A549 (cell line): ENCODE data around the gene PXYLP1. TPM values are rescaled to one million over a fixed set of nuclear protein-coding genes. Genes with fewer than 3 reads are reported as not detected.

Experiments
- ATAC-seq, 2 experiments: fragments of 200-7000 bp in 1 of 2; fragments of >200 bp in 1 of 2; cut with Nextera tagmentation in 1 of 2; cut with Tn5 transposase in 1 of 2; 3 replicates each; pipeline versions ENCODE4 v1.8.0 to v1.9.1; 2018 to 2020; ENCODE audit warnings: mild to moderate bottlenecking in 1 of 2, moderate library complexity in 1 of 2
- CTCF ChIA-PET: fragments of 300-600 bp; sonication (Branson Sonifier 250); formaldehyde crosslinking; extraction: SDS; loops from one replicate; lab custom pipeline; 2021; ENCODE audit warnings: antibody characterized with exemption, inconsistent platforms; lab: Yijun Ruan, JAX
- POLR2A ChIA-PET: fragments of 350-600 bp; formaldehyde crosslinking; extraction: SDS; loops from one replicate; lab custom pipeline; 2021; ENCODE audit warnings: antibody characterized with exemption, inconsistent platforms; lab: Yijun Ruan, JAX
- DNase-seq, 2 experiments: peaks; one replicate each; pipeline versions ENCODE4 v3.0.0 to v3.0.0-alpha.2; 2011 to 2016; ENCODE audit warnings: low read depth in 1 of 2, low spot score in 1 of 2
- FAIRE-seq: peaks from 2 replicates; lab custom pipeline; 2011; peaks lifted over from hg19 to GRCh38; lab: Jason Lieb, UNC
- H3K27ac ChIP-seq, 2 experiments: fragments of >200 bp; sonication (Bioruptor Twin); formaldehyde crosslinking; 3 replicates each; pipeline ENCODE4 v1.5.1; 2016 to 2017
- H3K4me1 ChIP-seq: fragments of >200 bp; sonication (Bioruptor Twin); formaldehyde crosslinking; 3 replicates; pipeline ENCODE4 v1.6.1; 2016
- H3K4me2 ChIP-seq: fragments of >200 bp; sonication (Bioruptor Twin); formaldehyde crosslinking; 3 replicates; pipeline ENCODE4 v1.6.1; 2016
- H3K4me3 ChIP-seq: fragments of >200 bp; sonication (Bioruptor Twin); formaldehyde crosslinking; 3 replicates; pipeline ENCODE4 v1.5.1; 2016
- H3K9me3 ChIP-seq: fragments of >200 bp; sonication (Bioruptor Twin); formaldehyde crosslinking; 3 replicates; pipeline ENCODE4 v1.6.1; 2016
- CBX2 ChIP-seq: fragments of 200-600 bp; sonication (generic); IDR thresholded peaks from 2 replicates; pipeline ENCODE4 v1.6.1; 2016; ENCODE audit warnings: low read depth, mild to moderate bottlenecking, borderline replicate concordance
- CHD2 ChIP-seq: fragments of 150-350 bp; IDR thresholded peaks from 2 replicates; pipeline ENCODE4 v1.6.1; 2014; ENCODE audit warnings: low read length; ENCODE audit not compliant: partially characterized antibody
- CHD4 ChIP-seq: fragments of 200-600 bp; sonication (generic); IDR thresholded peaks from 2 replicates; pipeline ENCODE4 v1.6.1; 2016; ENCODE audit warnings: antibody characterized with exemption, mild to moderate bottlenecking, borderline replicate concordance
- EHMT2 ChIP-seq: fragments of 200-600 bp; sonication (generic); IDR thresholded peaks from 2 replicates; pipeline ENCODE4 v1.6.1; 2016; ENCODE audit warnings: antibody characterized with exemption, low read depth, mild to moderate bottlenecking, moderate library complexity
- ESRRA ChIP-seq: fragments of 150-350 bp; IDR thresholded peaks from 2 replicates; pipeline ENCODE4 v1.6.1; 2014; ENCODE audit warnings: mild to moderate bottlenecking, low read length, borderline replicate concordance
- FOSB ChIP-seq: fragments of 250-450 bp; sonication (Bioruptor Pico); IDR thresholded peaks from 2 replicates; pipeline ENCODE4 v1.5.0; 2020; ENCODE audit warnings: mild to moderate bottlenecking, moderate library complexity
- FOSL2 ChIP-seq, 2 experiments: fragments of 450-650 bp in 1 of 2; fragments of >200 bp in 1 of 2; sonication (Bioruptor Twin) in 1 of 2; formaldehyde crosslinking; IDR thresholded peaks; 2 replicates each; pipeline versions ENCODE4 v1.5.0 to v1.6.1; 2016 to 2020; ENCODE audit warnings: mild to moderate bottlenecking in 1 of 2, moderate library complexity in 1 of 2
- HDAC2 ChIP-seq: fragments of 200-600 bp; sonication (generic); IDR thresholded peaks from 2 replicates; pipeline ENCODE4 v1.6.1; 2016
- HEYL ChIP-seq: fragments of 250-450 bp; sonication (Bioruptor Pico); IDR thresholded peaks from 2 replicates; pipeline ENCODE4 v1.8.0; 2021; ENCODE audit warnings: mild to moderate bottlenecking, moderate library complexity
- KDM1A ChIP-seq: fragments of 200-600 bp; sonication (generic); IDR thresholded peaks from 2 replicates; pipeline ENCODE4 v1.6.1; 2016; ENCODE audit warnings: low read depth, mild to moderate bottlenecking
- KDM5A ChIP-seq: fragments of 200-600 bp; sonication (generic); IDR thresholded peaks from 2 replicates; pipeline ENCODE4 v1.6.1; 2016; ENCODE audit warnings: antibody characterized with exemption, mild to moderate bottlenecking
- MAX ChIP-seq: IDR thresholded peaks from 2 replicates; pipeline ENCODE4 v1.6.1; 2012
- MAZ ChIP-seq: fragments of 150-350 bp; IDR thresholded peaks from 2 replicates; pipeline ENCODE4 v1.6.1; 2014; ENCODE audit warnings: antibody characterized with exemption, low read depth, low read length, borderline replicate concordance
- MYC ChIP-seq: IDR thresholded peaks from 2 replicates; pipeline ENCODE4 v1.6.1; 2012; ENCODE audit warnings: mild to moderate bottlenecking, inconsistent platforms, low read length, improper control_type of control experiment, borderline replicate concordance
- NFE2L2 ChIP-seq: fragments of 150-350 bp; conservative IDR thresholded peaks from 2 replicates; pipeline ENCODE4 v1.6.1; 2014; ENCODE audit warnings: low read length
- PHF8 ChIP-seq: fragments of 200-600 bp; sonication (generic); IDR thresholded peaks from 2 replicates; pipeline ENCODE4 v1.6.1; 2016; ENCODE audit warnings: low read depth, mild to moderate bottlenecking, antibody characterized with exemption, moderate library complexity, borderline replicate concordance
- POLR2AphosphoS2 ChIP-seq: conservative IDR thresholded peaks from 2 replicates; pipeline ENCODE4 v1.6.1; 2012; ENCODE audit warnings: low read length, improper control_type of control experiment, inconsistent platforms
- RCOR1 ChIP-seq: fragments of 150-350 bp; IDR thresholded peaks from 2 replicates; pipeline ENCODE4 v1.6.1; 2014; ENCODE audit warnings: antibody characterized with exemption, low read length, low read depth
- RFX5 ChIP-seq: fragments of 450-650 bp; IDR thresholded peaks from 2 replicates; pipeline ENCODE4 v1.7.1; 2014; ENCODE audit warnings: antibody characterized with exemption, mild to moderate bottlenecking, moderate library complexity
- SMC3 ChIP-seq: fragments of >200 bp; sonication (Bioruptor Twin); formaldehyde crosslinking; IDR thresholded peaks from 3 replicates; pipeline ENCODE4 v1.6.1; 2018; ENCODE audit warnings: inconsistent platforms
- TP53 ChIP-seq: fragments of 250-450 bp; sonication (Bioruptor Pico); IDR thresholded peaks from 2 replicates; pipeline ENCODE4 v1.5.0; 2021; ENCODE audit warnings: mild to moderate bottlenecking, moderate library complexity
- ZNF302 ChIP-seq: fragments of 250-450 bp; sonication (Bioruptor Pico); IDR thresholded peaks from 2 replicates; pipeline ENCODE4 v1.9.0; 2021; ENCODE audit warnings: inconsistent platforms, mild to moderate bottlenecking, moderate library complexity
- WGBS: methylation state at CpG from one replicate; pipeline ENCODE4 v1.1.6; 2017; ENCODE audit errors: missing lambda C conversion rate; 5-methylcytosine and 5-hydroxymethylcytosine counted together
- polyA plus RNA-seq, 4 experiments: library from polyadenylated mRNA; depleted of rRNA in 3 of 4; stranded (reverse); fragments of >200 nt; fragmentation: RNase III in 1 of 4; extraction: RNeasy Plus Mini Kit Qiagen cat#74134 plus additional on column Dnase treatment in 1 of 4; gene quantifications; 2 replicates in 3 of 4; 3 replicates in 1 of 4; pipeline ENCODE4 v1.2.3, GENCODE V29; 2011 to 2017
- TF ChIP-seq, protein P1 (sequence below): fragments of >200 bp; sonication (Bioruptor Twin); formaldehyde crosslinking; IDR thresholded peaks from 3 replicates; pipeline ENCODE4 v1.6.1; 2016
- TF ChIP-seq, protein P2 (sequence below): fragments of >200 bp; sonication (Bioruptor Twin); formaldehyde crosslinking; IDR thresholded peaks from 3 replicates; pipeline ENCODE4 v1.5.1; 2016
- TF ChIP-seq, protein P3 (sequence below): fragments of 250-450 bp; sonication (Bioruptor Pico); IDR thresholded peaks from 2 replicates; pipeline ENCODE4 v1.5.0; 2020; ENCODE audit warnings: low read depth, mild to moderate bottlenecking, moderate library complexity

Gene PXYLP1
- polyA plus RNA-seq, 2 of the 4 experiments (the other 2 are of a cell fraction) = 8.0 to 11.7 TPM

DNA sequence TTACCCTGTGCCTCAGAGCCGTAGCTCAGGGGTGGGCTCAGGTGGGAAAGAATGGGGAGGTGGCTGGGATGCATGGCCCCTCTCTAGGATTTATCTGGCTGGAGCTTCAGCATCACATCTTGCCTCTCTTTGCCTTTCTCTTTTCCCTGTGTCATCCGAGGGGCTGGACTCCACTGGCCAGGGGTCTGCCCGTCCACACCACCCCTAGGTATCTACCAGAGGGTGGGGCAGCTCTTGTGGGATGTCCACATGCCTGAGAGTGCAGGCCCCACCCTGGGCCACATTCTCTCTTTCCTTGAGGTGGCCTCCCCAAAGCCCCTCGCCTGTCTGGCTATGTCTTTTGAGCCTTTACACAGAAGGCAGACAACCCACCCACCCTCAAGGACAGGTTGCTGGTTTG lies 37.2 kb downstream of the PXYLP1 start:
- ChIA-PET CTCF (interaction anchor here (1.0 to 1.6 kb wide), 4 partner anchors 13 to 259 kb away, joined by 3 to 4 read pairs (median 4); partner anchors contain the start of gene PXYLP1), POLR2A (no interaction called here)
- Histone ChIP-seq H3K27ac (no peak overlapping the region), H3K9me3 (no peaks in the 10 kb centered on the region), H3K4me1 (no peaks in the 10 kb centered on the region), H3K4me2 (no peak overlapping the region), H3K4me3 (no peak overlapping the region)
- FAIRE-seq (no peak), DNase-seq (no peak), ATAC-seq (no peak)
- 89% methylated on average over 4 of the region's 4 CpGs for WGBS
- TF ChIP-seq MAX (no peak), TP53 (no peak), PHF8 (no peak), CHD2 (no peak), MYC (no peak), ZNF302 (CRISPR knock-in tag) (no peak), EHMT2 (no peak), POLR2AphosphoS2 (no peak), KDM5A (no peak), NFE2L2 (no peak)
- TF ChIP-seq, protein P1, sequence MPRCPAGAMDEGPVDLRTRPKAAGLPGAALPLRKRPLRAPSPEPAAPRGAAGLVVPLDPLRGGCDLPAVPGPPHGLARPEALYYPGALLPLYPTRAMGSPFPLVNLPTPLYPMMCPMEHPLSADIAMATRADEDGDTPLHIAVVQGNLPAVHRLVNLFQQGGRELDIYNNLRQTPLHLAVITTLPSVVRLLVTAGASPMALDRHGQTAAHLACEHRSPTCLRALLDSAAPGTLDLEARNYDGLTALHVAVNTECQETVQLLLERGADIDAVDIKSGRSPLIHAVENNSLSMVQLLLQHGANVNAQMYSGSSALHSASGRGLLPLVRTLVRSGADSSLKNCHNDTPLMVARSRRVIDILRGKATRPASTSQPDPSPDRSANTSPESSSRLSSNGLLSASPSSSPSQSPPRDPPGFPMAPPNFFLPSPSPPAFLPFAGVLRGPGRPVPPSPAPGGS = no peak
- TF ChIP-seq, protein P2, sequence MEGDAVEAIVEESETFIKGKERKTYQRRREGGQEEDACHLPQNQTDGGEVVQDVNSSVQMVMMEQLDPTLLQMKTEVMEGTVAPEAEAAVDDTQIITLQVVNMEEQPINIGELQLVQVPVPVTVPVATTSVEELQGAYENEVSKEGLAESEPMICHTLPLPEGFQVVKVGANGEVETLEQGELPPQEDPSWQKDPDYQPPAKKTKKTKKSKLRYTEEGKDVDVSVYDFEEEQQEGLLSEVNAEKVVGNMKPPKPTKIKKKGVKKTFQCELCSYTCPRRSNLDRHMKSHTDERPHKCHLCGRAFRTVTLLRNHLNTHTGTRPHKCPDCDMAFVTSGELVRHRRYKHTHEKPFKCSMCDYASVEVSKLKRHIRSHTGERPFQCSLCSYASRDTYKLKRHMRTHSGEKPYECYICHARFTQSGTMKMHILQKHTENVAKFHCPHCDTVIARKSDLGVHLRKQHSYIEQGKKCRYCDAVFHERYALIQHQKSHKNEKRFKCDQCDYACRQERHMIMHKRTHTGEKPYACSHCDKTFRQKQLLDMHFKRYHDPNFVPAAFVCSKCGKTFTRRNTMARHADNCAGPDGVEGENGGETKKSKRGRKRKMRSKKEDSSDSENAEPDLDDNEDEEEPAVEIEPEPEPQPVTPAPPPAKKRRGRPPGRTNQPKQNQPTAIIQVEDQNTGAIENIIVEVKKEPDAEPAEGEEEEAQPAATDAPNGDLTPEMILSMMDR = no peak

GRCh38 chr3:141269961-141270360 lies 38.3 kb downstream of the PXYLP1 start:
- TF ChIP-seq CHD4 (no peak), ESRRA (no peak), MAZ (no peak), CBX2 (no peak), FOSL2 (IDR thresholded peaks at IDR 0.05) (no peak), FOSL2 (CRISPR knock-in tag; IDR thresholded peaks at IDR 0.05) (no peak), RCOR1 (no peak), HEYL (CRISPR knock-in tag) (no peak), ZNF302 (CRISPR knock-in tag) (no peak), HDAC2 (no peak), SMC3 (no peak), PHF8 (no peak), RFX5 (no peak), MYC (no peak), FOSB (CRISPR knock-in tag) (no peak), KDM1A (no peak)
- TF ChIP-seq, protein P3, sequence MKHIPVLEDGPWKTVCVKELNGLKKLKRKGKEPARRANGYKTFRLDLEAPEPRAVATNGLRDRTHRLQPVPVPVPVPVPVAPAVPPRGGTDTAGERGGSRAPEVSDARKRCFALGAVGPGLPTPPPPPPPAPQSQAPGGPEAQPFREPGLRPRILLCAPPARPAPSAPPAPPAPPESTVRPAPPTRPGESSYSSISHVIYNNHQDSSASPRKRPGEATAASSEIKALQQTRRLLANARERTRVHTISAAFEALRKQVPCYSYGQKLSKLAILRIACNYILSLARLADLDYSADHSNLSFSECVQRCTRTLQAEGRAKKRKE (CRISPR knock-in tag) = no peak
- TF ChIP-seq, all 56 proteins: peak for 0
- Histone ChIP-seq H3K4me1 (no peaks in the 10 kb centered on the region; the same call in 2 of the 3 replicates), H3K9me3 (no peaks in the 10 kb centered on the region), H3K4me2 (no peak overlapping the region), H3K4me3 (no peak overlapping the region), H3K27ac (no peak overlapping the region)
- POLR2A ChIA-PET = no interaction called here
- ATAC-seq = no peak
- CTCF ChIA-PET = interaction anchor here (1.1 to 1.8 kb wide), 3 partner anchors 10 to 38 kb away, joined by 4 to 8 read pairs (median 4); partner anchors contain the start of gene PXYLP1
- 71% methylated on average over 3 of the region's 3 CpGs for WGBS
- DNase-seq = no peak
- no peak for FAIRE-seq
